HG03520 (cell line): Measurements from ENCODE around the gene PTGER3.
"Not testable (repeated sequence)": the region's sequence is repeated elsewhere in the genome, so short reads cannot be mapped to it uniquely, and the experiment has no call there.

Experiments used
- ATAC-seq: cut with Tn5 transposase; IDR thresholded peaks from one replicate; pipeline ENCODE4 v1.9.1; 2021; ENCODE audit warnings: mild to moderate bottlenecking, moderate library complexity; ENCODE audit not compliant: unreplicated experiment

The PTGER3 gene

DNA sequence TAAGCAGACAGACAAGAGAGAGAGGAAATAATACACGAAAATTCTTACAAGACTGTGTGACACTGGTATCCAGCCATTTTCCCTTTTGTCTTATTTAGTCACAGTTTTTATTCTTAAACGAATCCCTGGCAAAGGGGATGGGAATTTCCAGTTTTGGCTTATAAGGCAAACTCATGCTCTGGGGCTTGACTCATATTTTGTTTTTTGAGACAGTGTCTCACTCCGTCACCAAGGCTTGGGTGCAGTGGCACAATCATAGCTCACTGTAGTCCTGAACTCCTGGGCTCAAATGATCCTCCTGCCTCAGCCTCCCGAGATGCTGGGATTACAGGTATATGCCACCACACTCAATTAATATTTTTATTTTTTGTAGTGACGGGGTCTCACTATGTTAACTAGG is 31.9 kb downstream of the PTGER3 start:
- ATAC-seq: no peak

- no peak for ATAC-seq
Measured at GRCh38 chr1:71014178-71014579, 33.4 kb downstream of the PTGER3 start.

- no peak for ATAC-seq
Measured at GRCh38 chr1:71002709-71003475, 44.7 kb downstream of the PTGER3 start.

DNA sequence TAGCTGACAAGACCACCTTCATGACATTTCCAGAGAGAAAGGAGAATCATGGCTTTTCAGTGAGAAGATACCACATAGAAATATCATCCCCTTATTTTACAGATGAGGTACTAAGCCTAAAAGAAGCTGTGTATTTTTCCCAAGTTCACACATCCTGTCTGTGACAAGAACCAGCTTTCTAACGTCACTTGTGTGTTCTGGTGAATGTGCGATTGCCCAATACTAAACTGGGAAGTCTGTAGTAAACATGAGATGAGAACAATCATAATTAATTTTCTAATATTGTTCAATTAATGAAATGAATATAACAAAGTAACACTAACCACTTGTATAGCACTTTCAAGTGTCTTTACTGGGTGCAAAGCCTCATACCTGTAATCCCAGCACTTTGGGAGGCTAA is 46.0 kb downstream of the PTGER3 start:
- ATAC-seq: no peak

DNA sequence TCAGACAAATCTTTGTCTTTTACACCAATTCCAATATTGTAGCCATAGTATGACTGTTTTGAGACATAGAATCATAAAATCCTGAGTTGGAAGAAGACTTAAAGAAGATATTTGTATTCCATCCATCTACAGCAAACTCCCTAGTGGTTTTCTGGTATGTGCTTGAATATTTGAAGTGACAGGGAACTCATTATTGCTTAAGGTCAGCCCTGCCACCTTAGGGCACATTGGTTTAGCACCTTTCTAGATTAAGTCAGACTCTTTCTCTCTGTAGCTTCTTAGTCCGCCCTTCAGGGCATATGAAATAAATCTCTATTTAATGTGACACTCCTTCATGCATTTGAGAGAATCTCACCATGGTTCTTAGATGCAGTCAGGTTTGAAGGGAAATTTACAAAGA is 49.8 kb downstream of the PTGER3 start:
- no peak for ATAC-seq

- no peak for ATAC-seq
Measured at GRCh38 chr1:70994753-70995268, 52.8 kb downstream of the PTGER3 start.

- ATAC-seq: no peak
Measured at GRCh38 chr1:70993798-70994197, 53.8 kb downstream of the PTGER3 start.

- no peak for ATAC-seq
Measured at GRCh38 chr1:70992521-70992920, 55.1 kb downstream of the PTGER3 start.

DNA sequence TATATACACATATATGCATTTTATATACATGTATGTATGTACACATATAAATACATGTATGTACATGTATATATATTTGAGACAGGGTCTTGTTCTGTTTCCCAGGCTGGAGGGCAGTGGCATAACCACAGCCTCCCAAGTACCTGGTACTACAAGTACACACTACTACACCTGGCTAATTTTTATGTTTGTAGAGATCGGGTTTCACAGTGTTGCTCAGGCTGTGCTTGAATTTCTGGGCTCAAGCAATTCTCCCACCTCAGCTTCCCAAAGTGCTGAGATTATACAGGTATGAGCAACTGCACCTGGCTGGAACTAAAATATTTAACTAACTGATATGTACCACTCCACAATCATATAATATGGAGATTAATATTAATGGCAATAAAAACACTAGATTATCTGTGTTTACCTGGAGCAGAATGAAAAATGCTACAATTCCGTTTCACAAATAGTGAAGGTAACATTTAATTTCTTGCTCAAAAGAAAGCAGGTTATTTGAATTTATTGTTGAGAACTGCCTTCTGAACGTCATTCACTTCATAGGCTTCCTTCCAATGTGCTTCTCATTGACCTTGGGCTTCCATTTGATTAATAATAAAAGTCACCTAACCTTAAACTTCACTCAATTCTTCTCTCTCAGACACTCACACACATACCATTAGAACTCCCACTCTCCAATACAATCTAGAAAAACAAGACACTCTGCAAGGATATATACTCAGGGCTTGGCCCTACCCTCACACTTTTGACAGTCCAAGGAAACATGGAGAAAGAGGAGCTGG is 57.0 kb downstream of the PTGER3 start:
- no peak for ATAC-seq

- no peak for ATAC-seq
Measured at GRCh38 chr1:70987497-70987896, 60.1 kb downstream of the PTGER3 start.

DNA sequence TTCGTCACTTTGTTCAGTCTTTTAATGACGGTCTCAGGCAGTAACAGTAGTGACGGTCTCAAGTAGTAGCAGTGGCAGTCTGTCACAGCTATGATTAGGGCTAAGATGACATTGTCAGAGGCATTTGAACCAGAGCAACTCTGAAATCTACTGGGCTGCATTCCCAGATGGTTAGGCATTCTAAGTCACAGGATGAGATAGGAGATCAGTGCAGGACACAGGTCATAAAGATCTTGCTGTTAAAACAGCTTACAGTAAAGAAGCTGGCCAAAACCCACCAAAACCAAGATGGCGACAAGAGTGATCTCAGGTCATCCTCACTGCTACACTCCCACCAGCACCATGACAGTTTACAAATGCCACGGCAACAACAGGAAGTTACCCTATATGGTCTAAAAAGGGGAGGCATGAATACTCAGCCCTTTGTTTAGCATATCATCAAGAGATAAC is 61.8 kb downstream of the PTGER3 start:
- ATAC-seq: not testable (repeated sequence)

DNA sequence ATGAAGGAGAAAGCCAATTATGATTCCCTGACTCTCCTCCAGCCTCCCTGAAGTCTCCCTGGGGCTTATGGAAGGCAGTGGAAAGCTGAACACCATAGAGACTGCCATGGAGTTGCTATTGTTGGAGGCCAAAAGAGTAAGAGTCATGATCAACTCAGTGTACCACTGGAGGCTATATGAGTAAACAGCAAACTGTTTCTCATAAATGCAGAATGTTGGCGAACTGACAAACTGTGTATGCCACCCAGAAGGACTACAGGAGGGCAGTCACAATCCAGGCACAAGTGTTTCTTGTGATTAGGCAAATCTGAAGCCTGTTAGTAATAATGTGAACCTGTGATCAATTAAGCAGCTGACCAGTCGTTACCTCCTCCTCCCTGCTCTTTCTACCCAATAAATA is 62.3 kb downstream of the PTGER3 start:
- not testable (repeated sequence) for ATAC-seq

DNA sequence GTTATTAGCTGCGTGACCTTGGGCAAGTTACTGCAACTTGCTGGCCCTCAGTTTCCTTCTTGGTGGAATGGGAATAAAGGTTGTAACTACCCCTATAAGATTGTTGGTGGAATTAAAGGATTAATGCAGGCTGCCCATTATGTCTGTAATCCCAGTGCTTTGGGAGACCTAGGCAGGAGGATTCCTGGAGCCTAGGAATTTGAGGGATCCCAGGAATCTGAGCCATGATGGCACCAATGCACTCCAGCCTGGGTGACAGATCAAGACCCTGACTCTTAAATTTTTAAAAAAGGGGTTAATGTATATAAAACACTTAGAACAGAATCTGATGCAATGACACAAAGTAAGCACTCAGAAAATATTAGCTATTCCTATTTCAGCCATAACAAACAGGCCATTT is 67.3 kb downstream of the PTGER3 start:
- no peak for ATAC-seq

- ATAC-seq: no peak
Measured at GRCh38 chr1:70979881-70980280, 67.7 kb downstream of the PTGER3 start.

GRCh38 chr1:70979313-70979712 is 68.3 kb downstream of the PTGER3 start:
- ATAC-seq: no peak

GRCh38 chr1:70978623-70979022 is 69.0 kb downstream of the PTGER3 start:
- no peak for ATAC-seq

DNA sequence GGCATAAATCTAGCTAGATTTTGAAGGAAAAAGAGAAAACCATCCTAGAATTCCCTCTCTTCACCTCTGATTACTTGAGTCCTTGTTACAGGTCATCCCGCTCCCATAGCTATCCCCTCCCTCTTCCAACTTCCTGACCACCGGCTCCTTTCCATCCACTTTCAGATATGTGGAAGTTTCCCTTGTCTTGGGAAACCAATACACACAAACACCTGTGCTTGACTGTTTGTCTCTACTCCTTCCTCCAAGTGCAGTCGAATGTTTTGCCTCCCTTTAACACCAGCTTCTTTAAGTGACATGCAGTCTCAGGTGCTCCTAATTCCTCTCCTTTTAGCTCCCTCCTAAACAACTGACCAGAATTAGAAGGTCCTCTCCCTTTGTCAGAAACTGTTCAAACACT is 70.0 kb downstream of the PTGER3 start:
- ATAC-seq: no peak

DNA sequence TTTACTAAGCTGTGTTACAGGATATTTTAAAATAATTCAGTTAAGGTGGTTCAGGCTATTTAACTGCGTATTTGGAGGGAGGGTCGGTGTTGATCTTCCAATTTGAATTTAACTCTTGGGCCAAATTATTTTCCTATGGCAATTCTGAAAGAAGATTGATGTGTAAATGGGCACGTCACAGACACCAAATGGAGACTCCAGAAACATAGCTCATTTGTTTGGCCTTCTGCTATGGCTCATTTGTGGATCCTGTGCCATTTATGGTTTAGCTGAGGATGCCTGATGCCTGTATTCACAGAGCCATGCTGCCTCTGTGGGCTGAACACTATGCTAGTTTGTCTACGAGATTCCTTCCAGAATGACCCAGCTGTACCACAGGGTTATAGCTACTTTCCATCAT is 70.6 kb downstream of the PTGER3 start:
- no peak for ATAC-seq

DNA sequence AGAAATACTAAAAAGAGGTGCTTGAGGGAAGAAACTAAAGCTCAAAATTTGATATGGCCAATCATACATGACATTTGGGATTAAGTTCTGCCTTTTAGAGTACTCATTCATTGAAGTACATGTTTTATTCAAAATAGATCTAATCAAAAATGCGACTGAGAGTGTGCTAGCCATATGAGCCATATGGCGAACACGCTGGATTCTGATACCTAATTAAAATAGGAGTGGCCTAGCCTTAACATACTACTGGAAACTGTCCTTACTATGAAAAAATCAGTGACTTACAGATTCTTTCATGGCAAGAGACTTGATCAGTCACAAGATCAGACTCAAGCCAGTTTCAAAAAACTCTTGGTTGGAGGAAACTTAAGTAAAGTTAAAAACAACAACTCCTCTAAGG is 73.9 kb downstream of the PTGER3 start:
- no peak for ATAC-seq

DNA sequence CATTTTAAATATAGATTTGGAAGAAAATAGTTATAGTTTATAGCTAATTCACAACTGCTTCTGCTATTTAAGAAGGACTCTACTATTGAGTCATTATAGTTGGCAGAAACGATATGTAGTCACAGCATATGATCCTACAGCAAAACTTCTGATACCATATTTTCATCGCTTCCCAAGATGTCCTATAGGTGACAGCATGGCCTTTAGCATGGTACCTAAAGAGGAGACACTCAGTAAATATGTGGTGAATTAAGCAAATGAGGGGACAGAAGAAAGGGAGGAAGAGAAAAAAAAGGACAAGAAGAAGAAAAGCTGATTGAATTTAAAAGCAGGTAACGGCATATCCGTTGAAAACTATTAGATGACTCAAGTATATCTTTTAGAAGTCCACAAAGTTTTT is 77.2 kb downstream of the PTGER3 start:
- ATAC-seq: no peak

- peak; percentile 63 for ATAC-seq
Measured at GRCh38 chr1:70966018-70966638, 81.5 kb downstream of the PTGER3 start.

- no peak for ATAC-seq
Measured at GRCh38 chr1:70963374-70963773, 84.2 kb downstream of the PTGER3 start.
